Tibial nerve (tissue), 4 donors: ENCODE results near the gene ADPRH.

Experiments
- EP300 ChIP-seq, 2 donors: sonication (generic); formaldehyde crosslinking; IDR thresholded peaks; one replicate each; pipeline ENCODE4 v1.6.1; 2017; ENCODE audit warnings: antibody characterized with exemption in 2 of 2, mild to moderate bottlenecking in 1 of 2
- POLR2A ChIP-seq, 2 donors: fragments of 450-650 bp; IDR thresholded peaks; one replicate each; pipeline ENCODE4 v1.6.1; 2017; ENCODE audit warnings: antibody characterized with exemption in 2 of 2, mild to moderate bottlenecking in 2 of 2, moderate library complexity in 2 of 2
- TF ChIP-seq, protein P1 (sequence below), 5 experiments: fragments of 200-600 bp in 3 of 5; fragments of 450-650 bp in 2 of 5; sonication (generic) in 3 of 5; IDR thresholded peaks; one replicate each; pipeline ENCODE4 v1.5.1; 2016 to 2019; ENCODE audit warnings: antibody characterized with exemption in 5 of 5, mild to moderate bottlenecking in 3 of 5, moderate library complexity in 2 of 5

GRCh38 chr3:119592861-119593260, 13.6 kb downstream of the ADPRH start:
- TF ChIP-seq, protein P1, sequence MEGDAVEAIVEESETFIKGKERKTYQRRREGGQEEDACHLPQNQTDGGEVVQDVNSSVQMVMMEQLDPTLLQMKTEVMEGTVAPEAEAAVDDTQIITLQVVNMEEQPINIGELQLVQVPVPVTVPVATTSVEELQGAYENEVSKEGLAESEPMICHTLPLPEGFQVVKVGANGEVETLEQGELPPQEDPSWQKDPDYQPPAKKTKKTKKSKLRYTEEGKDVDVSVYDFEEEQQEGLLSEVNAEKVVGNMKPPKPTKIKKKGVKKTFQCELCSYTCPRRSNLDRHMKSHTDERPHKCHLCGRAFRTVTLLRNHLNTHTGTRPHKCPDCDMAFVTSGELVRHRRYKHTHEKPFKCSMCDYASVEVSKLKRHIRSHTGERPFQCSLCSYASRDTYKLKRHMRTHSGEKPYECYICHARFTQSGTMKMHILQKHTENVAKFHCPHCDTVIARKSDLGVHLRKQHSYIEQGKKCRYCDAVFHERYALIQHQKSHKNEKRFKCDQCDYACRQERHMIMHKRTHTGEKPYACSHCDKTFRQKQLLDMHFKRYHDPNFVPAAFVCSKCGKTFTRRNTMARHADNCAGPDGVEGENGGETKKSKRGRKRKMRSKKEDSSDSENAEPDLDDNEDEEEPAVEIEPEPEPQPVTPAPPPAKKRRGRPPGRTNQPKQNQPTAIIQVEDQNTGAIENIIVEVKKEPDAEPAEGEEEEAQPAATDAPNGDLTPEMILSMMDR (IDR thresholded peaks at IDR 0.05) = no peak
- TF ChIP-seq POLR2A (IDR thresholded peaks at IDR 0.05) = no peak
- TF ChIP-seq EP300 (IDR thresholded peaks at IDR 0.05) = no peak
